GM20000 (cell line): Measurements from ENCODE around the gene AHRR.

Experiments used
- DNase-seq: peaks from one replicate; pipeline ENCODE4 v3.0.0; 2012; ENCODE audit warnings: low spot score
- TF ChIP-seq, protein P1 (sequence below): IDR thresholded peaks from 2 replicates; pipeline ENCODE4 v1.5.1; 2012; ENCODE audit warnings: mild to moderate bottlenecking, control low read depth; ENCODE audit errors: extremely low read depth, missing control alignments

The AHRR gene

DNA sequence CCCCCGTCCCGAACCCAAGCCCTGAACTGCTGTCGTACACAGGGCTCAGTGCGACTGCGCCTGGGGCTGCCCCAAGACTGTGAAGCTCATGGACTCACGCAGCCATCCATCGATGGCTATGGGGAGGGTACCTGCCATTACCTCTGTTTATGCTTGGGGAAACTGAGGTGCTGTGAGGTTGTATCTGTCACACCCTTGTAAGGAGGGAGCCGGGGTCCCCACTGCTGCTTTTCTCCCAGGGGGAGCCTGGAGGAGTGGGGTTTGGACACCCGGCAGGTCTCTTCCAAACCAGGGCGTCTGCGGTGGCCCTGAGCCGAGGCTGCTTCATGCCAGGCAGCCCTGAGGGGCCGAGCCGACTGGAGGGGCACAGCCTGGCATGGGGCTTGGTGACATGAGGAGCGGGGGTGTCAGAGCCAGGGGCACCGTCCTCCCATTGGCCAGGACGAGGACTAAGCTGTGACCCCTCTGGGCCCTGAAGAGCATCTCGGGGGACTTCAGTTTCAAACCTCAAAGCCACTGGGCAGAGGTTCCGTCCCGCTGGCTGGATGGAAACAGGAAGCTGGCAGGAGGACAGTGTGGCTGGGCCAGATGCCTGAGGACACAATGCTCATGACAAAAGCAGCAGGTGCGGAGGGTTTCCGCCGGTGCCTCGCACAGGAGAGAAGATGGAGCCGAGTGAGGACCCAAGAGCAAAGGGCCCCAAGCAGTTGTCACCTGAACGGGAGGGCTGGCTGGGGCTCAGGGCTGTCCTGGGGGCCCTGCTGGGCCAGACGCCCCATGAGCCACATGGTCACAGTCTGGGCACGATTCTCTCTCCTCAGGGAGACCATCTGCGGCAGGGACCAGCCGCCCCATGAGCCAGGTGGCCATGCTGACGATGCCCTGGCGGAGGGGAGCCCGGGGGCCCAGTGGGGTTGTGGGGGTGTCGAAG, 67.0 kb downstream of the AHRR start:
- TF ChIP-seq, protein P1, sequence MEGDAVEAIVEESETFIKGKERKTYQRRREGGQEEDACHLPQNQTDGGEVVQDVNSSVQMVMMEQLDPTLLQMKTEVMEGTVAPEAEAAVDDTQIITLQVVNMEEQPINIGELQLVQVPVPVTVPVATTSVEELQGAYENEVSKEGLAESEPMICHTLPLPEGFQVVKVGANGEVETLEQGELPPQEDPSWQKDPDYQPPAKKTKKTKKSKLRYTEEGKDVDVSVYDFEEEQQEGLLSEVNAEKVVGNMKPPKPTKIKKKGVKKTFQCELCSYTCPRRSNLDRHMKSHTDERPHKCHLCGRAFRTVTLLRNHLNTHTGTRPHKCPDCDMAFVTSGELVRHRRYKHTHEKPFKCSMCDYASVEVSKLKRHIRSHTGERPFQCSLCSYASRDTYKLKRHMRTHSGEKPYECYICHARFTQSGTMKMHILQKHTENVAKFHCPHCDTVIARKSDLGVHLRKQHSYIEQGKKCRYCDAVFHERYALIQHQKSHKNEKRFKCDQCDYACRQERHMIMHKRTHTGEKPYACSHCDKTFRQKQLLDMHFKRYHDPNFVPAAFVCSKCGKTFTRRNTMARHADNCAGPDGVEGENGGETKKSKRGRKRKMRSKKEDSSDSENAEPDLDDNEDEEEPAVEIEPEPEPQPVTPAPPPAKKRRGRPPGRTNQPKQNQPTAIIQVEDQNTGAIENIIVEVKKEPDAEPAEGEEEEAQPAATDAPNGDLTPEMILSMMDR = no peak
- peak; percentile 24 for DNase-seq

DNA sequence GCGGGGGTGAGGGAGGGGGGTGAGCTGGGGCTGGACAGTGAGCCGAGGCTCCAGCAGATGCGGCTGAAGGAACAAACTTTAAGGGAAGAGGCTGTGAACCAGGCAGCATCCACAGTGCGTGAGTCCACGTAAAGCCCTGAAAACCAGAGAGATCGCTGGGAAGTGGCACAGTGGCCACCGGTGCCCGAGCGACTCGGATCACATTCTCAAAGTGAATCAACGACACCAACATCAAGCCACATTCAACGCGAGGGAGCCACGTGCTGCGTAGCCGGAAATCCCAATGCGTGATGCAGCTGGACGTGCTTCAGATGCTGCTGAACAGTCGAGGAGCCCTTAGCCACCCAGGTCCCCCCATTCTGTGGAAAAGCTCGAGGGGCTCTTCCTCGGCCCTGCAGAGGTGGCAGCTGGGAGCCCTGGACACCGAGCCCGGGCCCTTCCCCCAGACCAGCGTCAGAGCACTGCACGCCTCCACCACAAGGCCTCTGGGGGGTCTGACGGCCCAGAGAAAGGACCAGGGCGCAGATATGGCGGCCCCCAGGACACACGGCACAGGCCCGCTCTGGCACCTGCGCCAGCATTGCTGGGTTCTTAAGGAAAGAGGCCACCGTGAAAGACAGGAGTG, 67.8 kb downstream of the AHRR start:
- peak; percentile 20 for DNase-seq
- TF ChIP-seq, protein P1 = no peak

DNA sequence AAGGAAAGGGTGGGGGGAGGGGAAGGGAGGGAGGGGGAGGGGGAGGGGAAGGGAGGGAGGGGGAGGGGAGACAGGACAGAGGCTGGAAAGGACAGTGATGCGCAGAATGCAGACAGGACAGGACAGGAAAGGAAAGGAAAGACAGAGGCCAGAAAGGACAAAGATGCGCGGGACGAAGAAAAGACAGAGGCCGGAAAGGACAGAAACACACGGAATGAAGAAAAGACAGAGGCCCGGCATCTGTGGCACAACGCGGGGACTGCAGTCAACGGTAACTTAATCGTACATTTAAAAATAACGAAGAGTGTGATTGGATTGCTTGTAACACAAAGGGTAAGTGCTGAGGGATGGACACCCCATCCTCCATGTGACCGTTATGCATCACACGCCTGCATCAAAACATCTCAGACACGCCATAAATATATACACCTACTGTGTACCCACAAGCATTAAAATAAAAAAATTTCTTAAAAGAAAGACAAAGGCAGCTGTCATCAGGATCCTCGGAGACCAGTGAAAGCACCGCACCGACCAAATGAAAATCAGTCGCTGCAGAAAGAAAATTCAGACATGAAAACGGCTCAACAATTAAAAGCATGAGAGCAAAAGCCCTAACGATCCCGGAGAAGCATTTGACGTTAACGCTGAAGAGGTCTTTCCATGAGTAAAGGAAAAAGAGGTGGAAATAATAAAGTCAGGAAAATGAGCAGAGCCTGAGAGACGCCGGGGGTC, 68.5 kb downstream of the AHRR start:
- TF ChIP-seq, protein P1 = no peak
- DNase-seq = peak; percentile 21

DNA sequence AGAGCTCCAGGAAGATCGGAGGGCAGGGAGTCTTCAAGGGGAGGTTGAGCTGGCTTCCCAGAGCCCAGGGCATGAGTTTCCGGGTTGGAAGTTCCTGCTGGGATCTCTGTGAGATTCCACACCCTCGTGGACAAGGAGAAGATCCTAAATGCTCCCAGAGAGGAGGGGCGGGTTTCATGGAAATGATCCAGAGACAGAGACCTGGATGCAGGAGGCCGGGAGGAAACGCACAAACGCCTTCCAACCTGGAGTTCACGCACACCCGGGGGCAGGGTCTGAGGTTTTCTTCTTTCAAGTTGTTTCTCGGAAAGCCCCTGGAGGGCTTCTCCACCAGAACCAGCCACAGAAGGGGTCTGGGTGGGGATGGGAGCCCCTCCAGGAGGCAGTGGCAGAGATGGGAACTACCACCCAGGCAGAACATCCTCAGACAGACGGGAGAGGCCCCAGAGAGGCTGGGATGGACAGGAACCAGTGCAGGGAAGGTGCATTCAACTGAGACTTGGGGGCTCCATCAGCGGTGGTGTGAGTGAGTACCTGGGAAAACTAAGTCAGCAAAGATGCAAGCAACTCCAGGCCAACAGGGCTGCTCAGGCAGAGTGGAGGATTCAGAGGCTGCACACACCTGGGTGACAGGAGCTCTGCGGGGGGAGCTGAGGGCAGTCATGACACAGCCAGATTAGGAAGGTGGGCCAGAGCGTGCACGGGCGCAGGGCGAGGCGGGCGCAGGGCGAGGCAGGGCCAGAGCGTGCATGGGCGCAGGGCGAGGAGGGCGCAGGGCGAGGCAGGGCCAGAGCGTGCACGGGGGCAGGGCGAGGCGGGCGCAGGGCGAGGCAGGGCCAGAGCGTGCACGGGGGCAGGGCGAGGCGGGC, 69.3 kb downstream of the AHRR start:
- DNase-seq = peak; percentile 58
- TF ChIP-seq, protein P1 = no peak

DNA sequence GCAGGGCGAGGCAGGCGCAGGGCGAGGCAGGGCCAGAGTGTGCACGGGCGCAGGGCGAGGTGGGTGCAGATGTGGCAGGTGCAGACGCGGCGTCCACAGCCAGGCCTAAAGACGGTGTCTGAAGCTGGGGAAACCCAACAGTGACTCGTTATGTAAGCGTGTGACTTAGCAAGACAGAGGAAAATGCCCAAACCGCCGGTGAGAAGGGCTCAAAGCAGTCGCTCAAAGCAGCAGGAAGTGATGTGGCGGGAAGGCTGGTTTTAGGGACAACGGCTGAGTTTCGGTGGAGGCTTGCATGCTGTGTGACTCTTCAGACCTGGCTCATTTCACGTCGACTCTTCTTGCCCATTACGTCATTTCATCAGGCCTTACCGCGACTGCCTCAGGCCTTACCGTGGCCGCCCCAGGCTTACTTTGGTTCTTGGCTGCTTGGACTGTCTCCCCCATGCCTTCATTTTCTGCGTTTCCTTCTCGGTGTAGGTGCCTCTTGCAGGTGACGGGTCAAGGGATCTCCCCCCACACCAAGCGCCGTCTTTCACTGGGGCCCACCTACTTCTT, 71.0 kb downstream of the AHRR start:
- TF ChIP-seq, protein P1 = no peak
- peak; percentile 90 for DNase-seq

DNA sequence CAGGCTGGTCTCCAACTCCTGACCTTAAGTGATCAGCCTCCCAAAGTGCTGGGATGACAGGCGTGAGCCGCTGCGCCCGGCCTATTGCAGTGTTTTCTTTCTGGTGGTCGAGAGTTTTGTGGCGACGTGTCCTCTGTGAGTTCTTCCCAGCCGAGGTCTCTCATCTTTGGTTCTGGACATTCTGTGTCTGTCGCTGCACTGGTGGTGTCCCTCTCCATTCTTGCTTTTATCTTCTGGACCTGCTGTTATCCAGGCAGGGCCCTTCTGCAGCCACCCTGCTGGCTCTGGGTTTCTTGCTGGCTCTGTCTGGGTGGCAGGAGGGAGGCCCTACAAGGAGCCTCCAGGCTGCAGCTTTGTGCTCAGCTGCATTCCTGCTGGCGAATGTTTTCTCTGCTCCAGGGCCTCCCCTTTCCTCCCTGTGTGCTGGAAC, 72.3 kb downstream of the AHRR start:
- TF ChIP-seq, protein P1 = no peak
- DNase-seq = peak; percentile 10
